Bronchial epithelial cell (primary cell): ENCODE results near the gene ABCA13. TPM values are rescaled to one million over a fixed set of nuclear protein-coding genes. Genes with fewer than 3 reads are reported as not detected.
"Not testable (repeated sequence)": the region's sequence is repeated elsewhere in the genome, so short reads cannot be mapped to it uniquely, and the experiment has no call there.

ENCODE experiments used
- DNase-seq: peaks from one replicate; pipeline ENCODE4 v3.0.0-alpha.2; 2010; ENCODE audit warnings: low read depth
- FAIRE-seq: peaks from 2 replicates; lab custom pipeline; 2011; peaks lifted over from hg19 to GRCh38; lab: Jason Lieb, UNC
- H3K27me3 ChIP-seq: 2 replicates; pipeline ENCODE4 v1.5.1; 2011; ENCODE audit warnings: low read length; ENCODE audit not compliant: control insufficient read depth, insufficient read depth
- H3K36me3 ChIP-seq: 2 replicates; pipeline ENCODE4 v1.5.1; 2011; ENCODE audit warnings: low read length; ENCODE audit not compliant: control insufficient read depth, insufficient read depth
- H3K4me3 ChIP-seq: 2 replicates; pipeline ENCODE4 v1.5.1; 2011; ENCODE audit warnings: mild to moderate bottlenecking, low read depth, low read length, control low read depth
- total RNA-seq: library from RNA; depleted of rRNA; stranded (reverse); fragments of >200 nt; gene quantifications from 2 replicates; pipeline ENCODE4 v1.2.1, GENCODE V29; 2014
- TF ChIP-seq, protein P1 (sequence below): IDR thresholded peaks from 2 replicates; pipeline ENCODE4 v1.5.1; 2011; ENCODE audit warnings: mild to moderate bottlenecking, moderate library complexity, low read length, control low read depth, inconsistent platforms; ENCODE audit not compliant: insufficient read depth, severe bottlenecking

Gene ABCA13
- total RNA-seq, 1 donor from 2014 or later = 0.79 TPM

DNA sequence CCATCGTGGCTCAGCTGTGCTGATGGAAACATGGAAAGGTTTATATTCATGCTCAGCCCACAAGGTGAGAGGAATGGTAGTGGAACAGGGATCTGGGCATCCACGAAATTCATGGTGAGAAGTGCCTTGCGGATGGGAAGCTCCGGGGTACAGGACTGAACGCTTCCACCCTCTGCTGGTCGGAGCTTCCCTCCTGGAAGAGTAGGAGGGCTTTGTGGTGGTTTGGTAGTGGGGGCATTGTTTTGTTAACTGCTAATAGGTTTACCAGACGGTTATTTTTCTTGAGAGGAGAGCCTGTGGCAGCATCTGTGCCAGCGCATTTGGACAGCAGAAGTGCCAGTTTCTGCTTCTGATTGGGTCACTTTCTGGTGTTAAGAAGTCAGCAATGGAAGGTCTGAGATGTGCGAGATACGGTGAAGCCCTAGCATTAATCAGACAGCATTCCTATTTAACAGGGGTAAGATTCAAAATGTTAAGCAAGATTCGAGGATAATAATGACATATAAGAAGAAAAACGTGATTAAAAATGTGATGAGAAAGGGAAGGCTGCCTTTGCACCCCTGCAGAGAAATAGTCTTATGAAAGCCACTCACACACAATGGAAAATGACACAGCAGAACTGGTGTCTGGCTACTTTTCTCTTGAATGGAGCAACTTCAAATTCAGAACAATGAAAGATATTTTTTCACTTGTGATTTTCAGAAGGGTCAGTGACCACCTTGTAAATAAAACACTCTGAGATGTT is 17.7 kb downstream of the ABCA13 start:
- TF ChIP-seq, protein P1, sequence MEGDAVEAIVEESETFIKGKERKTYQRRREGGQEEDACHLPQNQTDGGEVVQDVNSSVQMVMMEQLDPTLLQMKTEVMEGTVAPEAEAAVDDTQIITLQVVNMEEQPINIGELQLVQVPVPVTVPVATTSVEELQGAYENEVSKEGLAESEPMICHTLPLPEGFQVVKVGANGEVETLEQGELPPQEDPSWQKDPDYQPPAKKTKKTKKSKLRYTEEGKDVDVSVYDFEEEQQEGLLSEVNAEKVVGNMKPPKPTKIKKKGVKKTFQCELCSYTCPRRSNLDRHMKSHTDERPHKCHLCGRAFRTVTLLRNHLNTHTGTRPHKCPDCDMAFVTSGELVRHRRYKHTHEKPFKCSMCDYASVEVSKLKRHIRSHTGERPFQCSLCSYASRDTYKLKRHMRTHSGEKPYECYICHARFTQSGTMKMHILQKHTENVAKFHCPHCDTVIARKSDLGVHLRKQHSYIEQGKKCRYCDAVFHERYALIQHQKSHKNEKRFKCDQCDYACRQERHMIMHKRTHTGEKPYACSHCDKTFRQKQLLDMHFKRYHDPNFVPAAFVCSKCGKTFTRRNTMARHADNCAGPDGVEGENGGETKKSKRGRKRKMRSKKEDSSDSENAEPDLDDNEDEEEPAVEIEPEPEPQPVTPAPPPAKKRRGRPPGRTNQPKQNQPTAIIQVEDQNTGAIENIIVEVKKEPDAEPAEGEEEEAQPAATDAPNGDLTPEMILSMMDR = no peak
- Histone ChIP-seq H3K36me3 (no peaks in the 10 kb centered on the region), H3K27me3 (no peaks in the 10 kb centered on the region), H3K4me3 (no peak overlapping the region)
- DNase-seq (peak; percentile 22), FAIRE-seq (no peak)

DNA sequence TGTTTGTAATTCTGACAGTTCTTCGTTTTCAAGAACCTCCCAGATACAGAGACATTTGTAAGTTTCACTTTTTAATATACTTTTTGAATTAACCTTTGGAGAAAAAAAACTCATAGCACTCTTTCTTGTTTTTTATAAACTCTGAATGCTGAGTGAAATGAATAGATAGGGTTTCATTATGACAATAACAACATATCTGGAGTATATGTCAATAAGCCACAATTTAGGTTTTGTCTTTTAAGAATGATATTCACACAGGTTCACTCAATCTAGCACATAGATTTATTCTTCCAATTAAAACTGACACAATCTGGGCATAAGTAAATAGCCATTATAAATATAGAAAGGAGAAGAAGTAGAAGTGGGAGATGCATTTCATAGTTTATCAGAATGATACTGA is 21.7 kb downstream of the ABCA13 start:
- FAIRE-seq (no peak), DNase-seq (no peak)
- TF ChIP-seq, protein P1 = no peak
- Histone ChIP-seq H3K4me3 (no peak overlapping the region), H3K27me3 (no peaks in the 10 kb centered on the region), H3K36me3 (no peaks in the 10 kb centered on the region)

DNA sequence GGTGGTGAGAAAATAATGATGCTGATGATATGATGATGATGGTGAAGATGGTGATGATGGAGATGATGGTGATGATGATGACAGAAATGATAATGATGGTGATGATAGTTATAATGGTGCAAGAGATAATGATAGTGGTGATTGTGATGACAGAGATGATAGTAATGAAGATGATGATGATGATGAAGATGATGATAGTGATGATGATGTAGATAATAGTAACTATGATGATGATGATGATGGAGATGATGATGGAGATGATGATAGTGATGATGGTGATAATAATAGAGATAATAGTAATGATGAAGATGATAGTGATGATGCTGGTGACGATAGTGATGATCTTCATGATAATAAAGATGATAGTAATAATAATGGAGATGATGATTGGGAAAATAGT is 22.2 kb downstream of the ABCA13 start:
- no peak for FAIRE-seq
- Histone ChIP-seq H3K4me3 (no peak overlapping the region), H3K27me3 (no peaks in the 10 kb centered on the region), H3K36me3 (no peaks in the 10 kb centered on the region)
- DNase-seq = no peak
- TF ChIP-seq, protein P1 = no peak

DNA sequence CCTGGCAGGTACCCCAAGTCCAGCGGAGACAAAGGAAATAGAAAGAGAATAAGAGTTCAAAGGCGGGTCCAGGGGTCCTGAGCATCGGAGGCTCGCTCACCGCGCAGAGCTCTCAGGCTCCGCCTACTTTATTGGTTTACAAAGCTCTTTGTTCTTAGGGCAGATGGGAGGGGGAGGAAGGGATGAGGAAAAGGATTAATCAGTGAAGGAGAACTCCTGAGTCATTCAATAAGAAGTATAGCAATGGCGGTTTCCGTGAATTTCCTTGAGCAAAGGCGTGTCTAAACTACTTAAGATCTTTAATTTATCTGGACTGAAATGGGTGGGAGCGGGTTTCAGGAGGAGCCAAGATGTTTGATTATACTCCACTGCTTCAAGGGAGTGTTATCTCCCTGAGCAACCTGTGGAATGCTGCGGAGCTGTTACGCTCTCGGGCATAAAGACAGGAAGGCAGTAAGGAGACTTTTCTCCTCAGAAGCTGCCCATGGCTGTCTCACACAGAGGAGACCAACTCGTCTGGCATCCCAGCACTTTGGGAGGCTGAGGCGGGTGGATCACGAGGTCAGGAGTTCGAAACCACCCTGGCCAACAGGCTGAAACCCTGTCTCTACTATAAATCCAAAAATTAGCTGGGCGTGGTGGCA is 29.8 kb downstream of the ABCA13 start:
- H3K36me3 ChIP-seq, H3K4me3 ChIP-seq, FAIRE-seq, H3K27me3 ChIP-seq: not testable (repeated sequence)
- peak; percentile 57 for DNase-seq

DNA sequence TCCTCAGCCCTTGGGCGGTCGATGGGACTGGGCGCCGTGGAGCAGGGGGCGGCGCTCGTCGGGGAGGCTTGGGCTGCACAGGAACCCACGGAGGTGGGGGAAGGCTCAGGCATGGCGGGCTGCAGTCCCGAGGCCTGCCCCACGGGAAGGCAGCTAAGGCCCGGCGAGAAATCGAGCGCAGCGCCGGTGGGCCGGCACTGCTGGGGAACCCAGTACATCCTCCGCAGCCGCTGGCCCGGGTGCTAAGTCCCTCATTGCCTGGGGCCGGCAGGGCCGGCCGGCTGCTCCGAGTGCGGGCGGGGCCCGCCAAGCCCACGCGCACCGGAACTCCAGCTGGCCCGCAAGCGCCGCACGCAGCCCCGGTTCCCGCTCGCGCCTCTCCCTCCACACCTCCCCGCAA is 31.7 kb downstream of the ABCA13 start:
- not testable (repeated sequence) for FAIRE-seq, DNase-seq

DNA sequence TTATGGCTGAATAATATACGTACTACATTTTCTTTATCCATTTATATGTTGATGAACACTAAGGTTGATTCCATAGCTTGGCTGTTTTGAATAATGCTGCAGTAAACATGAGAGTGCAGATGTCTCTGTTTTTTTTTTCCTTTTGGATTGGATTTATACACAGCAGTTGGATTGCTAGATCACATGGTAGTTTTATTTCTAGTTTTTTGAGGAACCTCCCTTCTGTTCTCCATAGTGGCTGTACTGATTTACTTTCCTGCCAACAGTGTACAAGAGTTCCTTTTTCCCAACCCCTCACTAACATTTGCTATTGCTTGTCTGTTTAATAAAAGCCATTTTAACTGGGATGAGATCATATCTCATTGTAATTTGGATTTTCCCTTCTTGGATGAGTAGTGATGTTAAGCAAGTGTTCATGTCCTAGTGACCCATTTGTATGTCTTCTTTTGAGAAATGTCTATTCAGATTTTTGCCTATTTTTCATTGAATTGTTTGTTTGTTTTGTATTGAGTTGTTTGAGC is 36.0 kb downstream of the ABCA13 start:
- peaks cover 1% of the 10 kb centered on the region for H3K27me3 ChIP-seq
- DNase-seq = no peak
- no peaks in the 10 kb centered on the region for H3K36me3 ChIP-seq
- no peak for FAIRE-seq
- TF ChIP-seq, protein P1 = no peak
- no peak overlapping the region for H3K4me3 ChIP-seq

More for the DNA sequence above, 31.7 kb downstream of the ABCA13 start:
- not testable (repeated sequence) for H3K4me3 ChIP-seq, H3K36me3 ChIP-seq, H3K27me3 ChIP-seq
